Activated T-cell treated with anti-CD3 and anti-CD28 coated beads, Interleukin-2, amount 50 U/mL, for 48 hours (primary cell): ENCODE measurements around the gene DESI1.
A peak's percentile ranks its signal among the peaks of the same experiment; 100 is the strongest.
"Not testable (repeated sequence)": the region's sequence is repeated elsewhere in the genome, so short reads cannot be mapped to it uniquely, and the experiment has no call there.

Experiments used
- DNase-seq, 2 experiments: peaks; one replicate each; pipeline ENCODE4 v3.0.0-alpha.2; 2020

Gene DESI1

GRCh38 chr22:41582694-41583093 lies 38.1 kb downstream of the DESI1 start:
- DNase-seq = no peak

DNA sequence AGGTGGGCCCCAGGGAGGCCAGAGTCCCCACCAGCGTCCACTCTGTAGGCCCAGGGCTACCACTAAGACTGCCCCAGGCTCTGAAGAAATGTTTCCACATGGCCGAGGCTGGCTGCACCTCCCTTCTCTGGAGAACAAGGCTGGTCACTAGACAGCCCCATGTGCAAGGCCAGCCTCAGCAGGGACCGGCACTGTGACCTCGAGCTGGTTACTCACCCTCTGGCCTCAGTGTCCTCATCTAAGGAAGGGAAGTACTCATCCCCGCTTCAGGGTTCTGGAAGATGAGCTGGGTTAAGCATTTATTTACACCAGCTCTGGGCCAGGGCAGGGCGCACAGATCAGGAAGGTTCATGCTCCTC lies 40.9 kb downstream of the DESI1 start:
- no peak for DNase-seq

- DNase-seq = no peak
Measured at GRCh38 chr22:41579297-41579996, 41.4 kb downstream of the DESI1 start.

DNA sequence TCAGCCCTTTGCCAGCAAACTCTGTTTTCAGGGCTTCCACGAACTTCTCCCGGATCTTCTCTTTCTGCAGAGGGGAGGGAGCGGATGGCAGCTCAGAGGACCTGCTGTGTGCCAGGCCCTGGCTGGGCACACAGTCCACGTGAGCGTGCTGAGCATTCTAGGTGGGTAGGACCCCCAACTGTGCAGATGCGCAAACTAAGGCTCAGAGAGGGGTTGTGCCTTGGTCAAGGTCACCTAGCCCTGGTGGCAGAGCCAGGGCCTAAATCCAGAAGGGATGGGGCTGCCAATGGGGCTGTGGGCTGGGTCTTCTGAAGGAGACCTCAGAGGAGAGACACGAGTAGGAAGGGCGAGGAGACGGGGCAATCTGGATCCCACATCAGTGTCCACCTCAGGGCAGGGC lies 42.0 kb downstream of the DESI1 start:
- DNase-seq = no peak

DNA sequence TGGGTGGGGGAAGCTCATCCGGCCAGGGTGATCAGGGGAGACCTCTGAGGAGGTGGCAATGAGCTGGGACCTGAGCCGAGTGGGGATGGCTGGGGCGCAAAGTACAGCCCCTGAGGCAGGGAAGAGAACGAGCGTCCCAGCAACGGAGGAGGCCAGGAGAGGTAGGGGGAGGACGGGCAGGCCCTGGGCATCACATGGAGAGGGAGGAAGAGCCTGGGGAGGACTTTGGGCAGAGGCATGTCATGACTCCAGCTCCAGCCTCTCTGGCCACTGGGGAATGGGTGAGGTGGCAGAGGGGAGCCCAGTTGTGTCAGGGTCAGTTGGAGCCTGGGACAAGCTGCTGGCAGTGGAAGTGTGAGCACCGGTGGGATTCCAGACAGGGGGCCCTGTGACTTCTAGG lies 42.7 kb downstream of the DESI1 start:
- no peak for DNase-seq

GRCh38 chr22:41576877-41577276 lies 44.0 kb downstream of the DESI1 start:
- peak; percentile 38 to 63 for DNase-seq

GRCh38 chr22:41575533-41575932 lies 45.3 kb downstream of the DESI1 start:
- DNase-seq = no peak

DNA sequence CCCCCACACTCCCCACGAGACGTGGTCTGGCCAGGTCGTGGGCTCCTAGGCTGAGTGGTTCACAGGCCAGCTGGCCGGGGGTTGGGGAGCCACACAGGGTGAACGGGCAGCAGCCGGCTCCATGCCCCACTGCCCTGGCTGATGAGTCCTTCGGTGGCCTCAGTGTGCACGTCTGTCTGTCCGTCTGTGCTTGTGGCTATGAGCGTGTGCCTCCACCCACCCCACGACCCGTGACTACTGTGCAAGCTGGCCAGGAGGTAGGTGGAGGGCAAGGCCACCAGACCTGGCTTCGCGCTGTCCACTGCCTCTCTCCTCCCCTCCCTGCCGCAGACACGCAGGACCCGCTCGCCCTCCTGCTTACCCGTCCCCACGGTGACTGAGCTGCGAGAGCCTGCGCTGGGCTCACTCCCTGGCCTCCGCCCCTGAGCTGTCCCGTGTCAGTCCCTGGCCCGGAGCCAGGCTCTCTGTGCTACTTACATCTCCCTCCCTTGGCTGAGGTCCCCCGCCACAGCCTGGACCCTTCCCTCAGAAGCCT lies 45.9 kb downstream of the DESI1 start:
- DNase-seq = no peak

- DNase-seq = no peak
Measured at GRCh38 chr22:41573677-41574076, 47.2 kb downstream of the DESI1 start.

- not testable (repeated sequence) for DNase-seq
Measured at GRCh38 chr22:41572305-41572704, 48.5 kb downstream of the DESI1 start.

DNA sequence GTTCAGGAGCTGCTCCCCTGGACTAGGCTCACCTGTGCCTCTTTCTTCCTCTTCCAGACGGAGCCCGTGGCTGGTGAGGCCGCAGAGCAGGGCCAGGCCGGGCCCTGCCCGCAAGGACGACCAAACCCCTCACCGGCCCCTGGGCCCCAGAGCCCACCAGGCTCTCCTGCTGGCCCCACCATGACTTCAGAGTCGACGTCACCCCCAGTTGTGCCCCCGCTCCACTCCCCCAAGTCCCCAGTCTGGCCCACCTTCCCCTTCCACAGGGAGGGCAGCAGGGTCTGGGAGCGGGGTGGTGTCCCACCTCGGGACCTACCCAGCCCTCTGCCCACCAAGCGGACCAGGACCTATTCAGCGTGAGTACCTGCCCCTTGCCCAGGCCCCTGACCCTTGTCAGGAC lies 49.1 kb downstream of the DESI1 start:
- DNase-seq = no peak

- no peak for DNase-seq
Measured at GRCh38 chr22:41570221-41570620, 50.6 kb downstream of the DESI1 start.

- no peak for DNase-seq
Measured at GRCh38 chr22:41568811-41569210, 52.0 kb downstream of the DESI1 start.

- no peak for DNase-seq
Measured at GRCh38 chr22:41567512-41567768, 53.4 kb downstream of the DESI1 start.

- DNase-seq = peak; percentile 39 to 55
Measured at GRCh38 chr22:41565403-41566054, 55.3 kb downstream of the DESI1 start.

DNA sequence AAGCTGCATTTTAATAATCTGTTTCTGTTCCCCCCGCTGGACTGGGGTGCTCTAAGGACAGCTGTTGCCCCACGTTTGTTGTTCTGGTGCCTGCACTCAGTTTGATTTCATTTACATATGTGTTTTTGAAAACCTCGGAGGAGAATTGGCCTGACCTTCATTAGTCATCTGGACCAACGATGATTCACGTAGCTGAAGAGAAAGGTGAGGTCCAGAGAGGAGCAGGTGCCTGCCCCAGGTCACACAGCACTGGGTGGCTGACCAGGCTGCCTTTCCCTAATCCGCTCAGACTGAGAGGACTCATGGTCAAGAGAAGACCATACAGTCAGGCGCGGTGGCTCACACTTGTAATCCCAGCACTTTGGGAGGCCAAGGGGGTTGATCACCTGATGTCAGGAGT lies 56.3 kb downstream of the DESI1 start:
- DNase-seq = no peak

DNA sequence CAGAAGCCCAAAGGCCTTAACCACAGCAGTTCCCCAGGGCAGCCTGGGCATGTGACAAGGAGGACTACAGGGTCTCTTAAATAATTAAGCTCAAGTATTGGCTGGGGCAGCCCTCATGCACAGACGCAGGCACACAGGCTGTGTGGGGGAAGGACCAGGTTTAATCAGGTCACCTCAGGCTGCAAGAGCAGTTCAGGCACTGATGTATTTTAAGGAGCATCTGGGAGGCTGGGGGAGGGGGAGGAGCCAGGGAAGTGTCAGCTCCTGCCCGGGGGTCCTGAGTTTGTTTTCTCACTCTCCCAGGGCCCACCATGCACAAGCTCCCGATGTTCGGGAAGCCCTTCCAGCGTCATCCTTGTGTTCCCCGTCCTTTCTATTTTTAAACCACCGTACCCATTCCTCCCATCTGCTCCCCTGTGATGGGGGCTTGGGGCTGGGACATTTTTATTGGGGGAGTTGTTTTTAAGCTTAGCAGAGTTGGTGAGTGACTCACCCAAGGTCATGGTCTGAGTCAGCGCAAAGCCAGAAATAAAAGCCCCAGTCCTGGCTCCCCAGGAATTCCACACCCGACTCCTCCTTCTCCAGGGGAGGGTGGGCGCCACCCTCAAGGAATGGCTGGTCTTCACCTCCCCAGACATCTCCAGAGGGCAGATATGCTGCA lies 57.7 kb downstream of the DESI1 start:
- DNase-seq = no peak

DNA sequence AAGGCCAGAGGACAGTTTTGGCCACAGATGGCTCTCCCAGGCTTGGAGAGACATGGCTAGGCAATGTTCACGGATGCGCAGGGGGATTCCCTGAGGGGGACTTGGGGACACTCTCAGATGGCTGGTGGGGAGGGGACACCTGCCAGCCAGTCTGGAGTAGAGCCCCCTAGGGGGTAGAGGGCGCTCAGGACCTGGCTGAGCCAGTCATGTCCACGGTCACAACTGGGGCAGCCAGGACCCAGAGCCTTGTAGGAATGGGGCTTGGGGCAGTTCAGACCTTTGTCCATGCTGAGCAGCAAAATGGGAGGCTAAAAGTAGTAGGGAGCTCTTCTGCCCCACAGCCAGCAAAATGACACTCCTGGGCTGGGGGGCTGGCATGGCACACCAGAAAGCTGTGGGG lies 58.4 kb downstream of the DESI1 start:
- DNase-seq = no peak

GRCh38 chr22:41561788-41562187 lies 59.1 kb downstream of the DESI1 start:
- DNase-seq = no peak

DNA sequence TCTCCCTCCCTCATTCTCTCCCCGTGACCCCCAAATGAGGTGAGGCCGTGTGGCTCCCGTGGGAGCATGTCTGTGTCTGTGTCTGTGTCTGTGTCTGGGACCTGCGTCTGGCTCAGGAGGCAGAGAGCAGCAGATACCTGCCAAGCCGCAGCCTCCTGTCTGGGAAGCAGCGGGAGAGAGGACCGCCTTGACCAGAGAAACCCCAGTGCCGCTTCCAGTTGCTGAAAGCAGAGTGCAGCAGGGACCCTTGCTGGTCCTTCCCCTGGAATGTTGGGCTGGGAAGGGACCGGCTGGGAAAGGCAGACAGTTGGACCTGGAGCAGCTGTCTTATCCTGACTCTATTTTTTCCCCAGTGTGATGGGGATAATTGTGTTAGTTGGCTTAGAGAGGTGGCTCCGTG lies 59.5 kb downstream of the DESI1 start:
- no peak for DNase-seq

- no peak for DNase-seq
Measured at GRCh38 chr22:41560095-41560471, 60.8 kb downstream of the DESI1 start.

GRCh38 chr22:41558241-41558630 lies 62.6 kb downstream of the DESI1 start:
- not testable (repeated sequence) for DNase-seq

DNA sequence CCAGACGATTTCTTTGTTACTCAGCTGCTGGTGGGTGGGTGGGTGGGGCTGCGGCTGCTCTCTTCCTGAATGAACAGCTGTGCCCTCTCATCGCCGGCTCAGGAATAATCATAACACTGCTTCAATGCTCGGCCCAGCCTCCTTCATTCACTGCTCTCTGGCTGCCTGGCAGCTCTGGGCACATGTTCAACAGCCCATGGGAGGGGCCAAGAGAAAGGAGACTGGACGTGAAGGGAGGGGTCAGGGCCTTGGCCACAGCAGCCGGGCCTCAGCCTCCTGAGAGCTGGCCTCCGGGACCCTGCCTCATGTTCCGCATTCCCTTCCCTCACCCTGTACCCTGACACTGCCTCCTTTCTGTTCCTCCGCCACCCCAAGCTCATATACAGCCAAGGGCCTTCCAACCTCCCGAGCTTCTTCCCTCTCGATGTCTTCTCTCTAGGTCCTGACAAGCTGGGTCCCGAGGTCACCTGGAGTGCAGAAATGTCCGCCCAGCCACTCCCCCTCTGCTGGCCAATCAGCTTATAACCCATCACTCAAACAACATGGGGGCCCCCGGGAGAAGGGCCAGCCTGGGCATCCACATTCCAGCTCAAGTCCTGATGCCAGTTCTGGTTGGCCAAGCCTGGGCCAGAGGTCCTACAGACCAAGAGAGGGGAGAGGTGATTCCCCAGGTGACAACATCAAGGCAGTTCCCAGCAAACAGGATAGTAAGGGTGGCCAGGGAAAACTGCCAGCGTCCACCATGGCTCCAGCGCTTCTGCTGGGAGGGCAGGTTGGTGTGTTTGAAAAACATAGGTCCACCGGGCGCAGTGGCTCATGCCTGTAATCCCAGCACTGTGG lies 63.2 kb downstream of the DESI1 start:
- DNase-seq = peak in 1 of 2 experiments; percentile 35

DNA sequence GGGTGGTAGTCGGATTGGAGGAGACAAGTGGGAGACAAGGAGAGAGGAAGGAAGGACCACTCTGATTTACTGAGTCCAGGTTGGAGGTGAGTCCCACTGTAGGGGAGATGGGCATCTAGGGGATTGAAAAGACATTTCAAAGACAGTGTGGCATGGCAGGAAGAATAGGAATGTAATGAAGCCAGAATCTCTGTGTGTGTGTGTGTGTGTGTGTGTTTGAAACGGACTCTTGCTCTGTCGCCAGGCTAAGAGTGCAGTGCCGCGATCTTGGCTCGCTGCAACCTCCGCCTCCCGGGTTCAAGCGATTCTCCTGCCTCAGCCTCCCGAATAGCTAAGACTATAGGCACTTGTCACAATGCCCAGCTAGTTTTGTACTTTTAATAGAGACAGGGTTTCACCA lies 64.3 kb downstream of the DESI1 start:
- no peak for DNase-seq
